ENCODE data around the gene KANK2.

KANK2 gene

DNA sequence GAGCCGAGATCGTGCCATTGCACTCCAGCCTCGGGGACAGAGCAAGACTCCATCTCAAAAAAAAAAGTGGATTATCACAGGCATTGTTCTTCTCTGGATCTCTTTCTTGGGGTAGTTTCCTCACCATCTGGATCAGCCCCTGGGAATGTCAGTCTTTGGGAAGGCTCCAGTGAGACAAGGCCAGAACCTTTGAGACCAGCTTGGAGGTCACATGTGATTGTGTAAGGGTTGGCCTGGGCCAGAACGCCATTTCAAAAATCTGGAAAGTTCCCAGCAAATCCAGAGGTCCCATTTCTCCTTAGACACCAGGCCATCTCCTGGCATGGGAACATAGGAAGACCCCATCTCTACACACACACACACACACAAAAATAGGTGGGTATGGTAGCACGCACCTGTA lies 27.8 kb upstream of the KANK2 start:
- H3K27ac ChIP-seq, result no peak overlapping the region
- TF ChIP-seq, protein P1, sequence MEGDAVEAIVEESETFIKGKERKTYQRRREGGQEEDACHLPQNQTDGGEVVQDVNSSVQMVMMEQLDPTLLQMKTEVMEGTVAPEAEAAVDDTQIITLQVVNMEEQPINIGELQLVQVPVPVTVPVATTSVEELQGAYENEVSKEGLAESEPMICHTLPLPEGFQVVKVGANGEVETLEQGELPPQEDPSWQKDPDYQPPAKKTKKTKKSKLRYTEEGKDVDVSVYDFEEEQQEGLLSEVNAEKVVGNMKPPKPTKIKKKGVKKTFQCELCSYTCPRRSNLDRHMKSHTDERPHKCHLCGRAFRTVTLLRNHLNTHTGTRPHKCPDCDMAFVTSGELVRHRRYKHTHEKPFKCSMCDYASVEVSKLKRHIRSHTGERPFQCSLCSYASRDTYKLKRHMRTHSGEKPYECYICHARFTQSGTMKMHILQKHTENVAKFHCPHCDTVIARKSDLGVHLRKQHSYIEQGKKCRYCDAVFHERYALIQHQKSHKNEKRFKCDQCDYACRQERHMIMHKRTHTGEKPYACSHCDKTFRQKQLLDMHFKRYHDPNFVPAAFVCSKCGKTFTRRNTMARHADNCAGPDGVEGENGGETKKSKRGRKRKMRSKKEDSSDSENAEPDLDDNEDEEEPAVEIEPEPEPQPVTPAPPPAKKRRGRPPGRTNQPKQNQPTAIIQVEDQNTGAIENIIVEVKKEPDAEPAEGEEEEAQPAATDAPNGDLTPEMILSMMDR (conservative IDR thresholded peaks at IDR 0.05), result no peak

DNA sequence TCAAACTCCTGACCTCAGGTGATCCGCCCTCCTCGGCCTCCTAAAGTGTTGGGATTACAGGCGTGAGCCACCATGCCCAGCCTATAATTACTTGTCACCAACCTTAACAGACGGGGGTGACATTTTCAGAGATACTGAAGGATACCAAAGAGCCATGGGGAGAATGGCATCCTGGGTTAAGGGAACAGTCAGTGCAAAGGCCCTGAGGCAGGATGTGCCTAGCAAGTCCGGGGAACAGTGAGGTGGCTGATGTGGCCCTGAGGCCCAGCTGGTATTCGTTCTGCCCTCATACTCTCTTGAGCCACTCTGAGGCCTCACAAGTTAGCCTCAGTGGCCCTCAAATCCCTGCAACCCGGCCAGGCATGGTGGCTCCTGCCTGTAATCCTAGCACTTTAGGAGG lies 27.1 kb upstream of the KANK2 start:
- TF ChIP-seq, protein P1 (conservative IDR thresholded peaks at IDR 0.05), result no peak
- H3K27ac ChIP-seq, result no peak overlapping the region

DNA sequence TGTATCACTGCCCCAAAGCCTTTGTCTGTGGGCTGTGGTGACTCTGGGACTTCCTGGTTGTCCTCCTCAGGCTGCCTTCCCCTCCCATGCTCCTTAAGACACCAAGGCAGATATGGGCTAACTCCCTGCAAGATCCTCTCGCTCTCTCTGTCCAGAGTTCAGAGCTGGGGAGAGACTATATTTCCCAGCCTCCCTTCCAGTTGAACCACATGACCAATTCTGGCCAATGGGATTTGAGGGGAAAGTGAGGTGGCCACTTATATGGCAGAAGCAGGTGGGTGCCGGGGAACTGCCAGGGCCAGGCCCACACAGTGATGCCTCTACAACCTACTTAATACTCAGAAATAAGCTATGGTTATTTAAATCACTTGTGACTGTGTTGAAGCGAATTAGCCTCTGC lies 25.9 kb upstream of the KANK2 start:
- H3K27ac ChIP-seq, result no peak overlapping the region
- TF ChIP-seq, protein P1 (conservative IDR thresholded peaks at IDR 0.05), result no peak

DNA sequence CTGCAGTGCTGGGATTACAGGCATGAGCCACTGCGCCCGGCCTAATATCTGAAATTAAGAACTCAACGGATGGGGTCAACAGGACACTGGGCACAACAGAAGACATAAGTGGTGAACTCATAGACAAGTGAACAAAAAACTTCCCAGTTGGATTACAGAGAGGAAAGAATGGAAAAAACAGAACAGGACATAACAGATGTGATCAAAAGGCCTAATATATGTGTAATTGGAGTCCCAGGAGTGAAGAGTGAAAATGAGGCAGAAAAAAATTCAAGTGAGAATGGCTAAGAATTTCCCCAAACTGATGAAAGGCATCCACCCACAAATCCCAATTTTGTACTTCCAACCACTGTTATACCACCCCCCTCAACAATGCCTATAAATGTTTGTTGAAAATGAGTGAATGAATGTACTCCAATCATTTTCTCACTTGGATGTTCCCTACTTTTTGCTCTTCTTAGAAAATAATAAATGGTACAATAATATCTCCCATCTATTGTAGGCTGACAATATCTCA lies 23.8 kb upstream of the KANK2 start:
- TF ChIP-seq, protein P1 (conservative IDR thresholded peaks at IDR 0.05), result no peak
- H3K27ac ChIP-seq, result no peak overlapping the region

DNA sequence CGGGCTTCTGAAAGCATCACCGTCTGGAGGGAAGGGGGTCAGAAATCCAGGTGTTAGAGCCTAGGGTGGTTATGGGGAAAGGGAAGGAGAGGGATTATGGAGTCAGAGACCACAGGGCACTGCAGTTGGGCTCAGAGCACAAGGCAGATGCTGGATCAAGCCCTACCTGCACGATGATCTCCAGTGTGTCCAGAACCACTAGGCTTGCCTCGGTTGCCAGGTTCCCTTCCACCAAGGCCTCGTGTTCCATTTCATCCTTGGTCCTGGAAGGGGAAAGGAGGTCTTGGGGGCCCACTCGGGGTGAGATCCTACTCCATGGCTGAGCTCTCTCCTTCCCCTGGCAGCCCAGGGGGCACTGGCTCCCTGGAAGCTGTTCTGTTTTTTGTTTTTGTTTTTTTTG lies 17.0 kb upstream of the KANK2 start:
- TF ChIP-seq, protein P1 (conservative IDR thresholded peaks at IDR 0.05), result no peak

DNA sequence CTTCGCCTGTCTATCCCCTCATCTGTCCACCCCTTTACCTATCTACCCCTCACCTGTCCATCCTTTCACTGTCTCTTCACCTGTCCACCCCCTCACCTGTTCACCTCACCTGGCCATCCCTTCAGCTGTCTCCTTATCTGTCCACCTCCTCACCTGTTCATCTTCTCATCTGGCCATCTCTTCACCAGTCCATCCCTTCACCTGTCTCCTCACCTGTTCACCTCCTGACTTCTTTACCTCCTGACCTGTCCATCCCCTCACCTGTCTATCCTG lies 13.2 kb upstream of the KANK2 start:
- H3K27ac ChIP-seq, result no peak overlapping the region
- TF ChIP-seq, protein P1 (conservative IDR thresholded peaks at IDR 0.05), result no peak

More for the DNA sequence above, 17.0 kb upstream of the KANK2 start:
- no peak overlapping the region for H3K27ac ChIP-seq

DNA sequence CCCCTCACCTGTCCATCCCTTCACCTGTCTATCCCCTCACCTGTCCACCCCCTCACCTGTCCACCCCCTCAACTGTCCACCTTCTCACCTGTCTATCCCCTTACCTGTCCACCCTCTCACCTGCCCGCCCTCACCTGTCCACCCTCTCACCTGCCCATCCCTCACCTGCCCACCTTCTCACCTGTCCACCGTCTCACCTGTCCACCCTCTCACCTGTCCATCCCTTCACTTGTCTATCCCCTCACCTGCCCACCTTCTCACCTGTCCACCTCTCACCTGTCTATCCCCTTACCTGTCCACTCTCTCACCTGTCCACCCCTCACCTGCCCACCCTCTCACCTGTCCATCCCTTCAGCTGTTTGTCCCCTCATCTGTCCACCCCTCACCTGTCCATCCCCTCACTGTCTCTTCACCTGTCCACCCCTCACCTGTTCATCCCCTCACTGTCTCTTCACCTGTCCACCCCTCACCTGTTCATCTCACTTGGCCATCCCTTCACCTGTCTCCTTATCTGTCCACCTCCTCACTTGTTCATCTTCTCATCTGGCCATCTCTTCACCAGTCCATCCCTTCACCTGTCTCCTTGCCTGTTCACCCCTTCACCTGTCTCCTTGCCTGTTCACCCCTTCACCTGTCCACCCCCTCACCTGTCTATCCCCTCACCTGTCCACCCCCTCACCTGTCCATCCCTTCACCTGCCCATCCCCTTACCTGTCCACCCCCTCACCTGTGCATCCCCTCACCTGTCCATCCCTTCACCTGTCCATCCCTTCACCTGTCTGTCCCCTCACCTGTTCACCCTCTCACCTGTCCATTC lies 12.7 kb upstream of the KANK2 start:
- TF ChIP-seq, protein P1 (conservative IDR thresholded peaks at IDR 0.05), result no peak
- H3K27ac ChIP-seq, result no peak overlapping the region
